Measurements from ENCODE around the gene CSNK1G1. TPM values are rescaled to one million over a fixed set of nuclear protein-coding genes. Genes with fewer than 3 reads are reported as not detected.
"Not testable (repeated sequence)": the region's sequence is repeated elsewhere in the genome, so short reads cannot be mapped to it uniquely, and the experiment has no call there.

Gene CSNK1G1
- polyA plus RNA-seq, 4 donors, result 2.5 to 12.3 (median 4.0) TPM

- Histone ChIP-seq H3K9me3 (ENCODE audit: control insufficient read depth in 2 of 2, insufficient read depth in 1 of 2, low read depth in 1 of 2, low read length in 1 of 2) (peaks cover 0 to 2% of the 10 kb centered on the region in 2 donors), H3K27me3 (ENCODE audit: control insufficient read depth in 3 of 3, insufficient read depth in 3 of 3, low read length in 3 of 3) (no peaks in the 10 kb centered on the region), H3K4me1 (ENCODE audit: control insufficient read depth in 3 of 3, insufficient read depth in 2 of 3, low read depth in 1 of 3, low read length in 2 of 3) (peaks cover 2 to 8% (median 4%) of the 10 kb centered on the region in 3 donors), H3K36me3 (ENCODE audit: control insufficient read depth in 3 of 3, insufficient read depth in 2 of 3, low read depth in 1 of 3, low read length in 3 of 3) (peaks cover 0 to 9% (median 0%) of the 10 kb centered on the region in 3 donors), H3K4me3 (ENCODE audit: low read depth in 1 of 3, low read length in 3 of 3) (no peak overlapping the region), H3K27ac (ENCODE audit: low read depth in 1 of 3, low read length in 2 of 3) (no peak overlapping the region)
- DNase-seq, result no peak
- 95 to 98% (median 97%) methylated on average over 7 of the region's 7 CpGs for WGBS, 3 donors
- no peak for FAIRE-seq
Measured at GRCh38 chr15:64386291-64386690, 30.3 kb upstream of the CSNK1G1 start.

- H3K36me3 ChIP-seq (ENCODE audit: control insufficient read depth in 3 of 3, insufficient read depth in 2 of 3, low read depth in 1 of 3, low read length in 3 of 3), result no peaks in the 10 kb centered on the region
Measured at GRCh38 chr15:64383760-64384159, 27.8 kb upstream of the CSNK1G1 start.

GRCh38 chr15:64381000-64381751 is 25.2 kb upstream of the CSNK1G1 start, which contains the start of gene PCLAF:
PCLAF (minus strand) TSS chr15:64381441; CDS start chr15:64381371, 70 bp downstream.
- no peaks in the 10 kb centered on the region for H3K9me3 ChIP-seq (ENCODE audit: control insufficient read depth in 2 of 2, insufficient read depth in 1 of 2, low read depth in 1 of 2, low read length in 1 of 2)
- H3K4me3 ChIP-seq (ENCODE audit: low read depth in 1 of 3, low read length in 3 of 3), result peak within 1 kb of the TSS; percentile 54 to 71 (median 58)
- DNase-seq (peak; percentile 93 to 96), FAIRE-seq (no peak)
- peaks cover 0 to 4% (median 0%) of the 10 kb centered on the region in 3 donors for H3K36me3 ChIP-seq (ENCODE audit: control insufficient read depth in 3 of 3, insufficient read depth in 2 of 3, low read depth in 1 of 3, low read length in 3 of 3)
- peaks cover 0 to 2% (median 0%) of the 10 kb centered on the region in 3 donors for H3K4me1 ChIP-seq (ENCODE audit: control insufficient read depth in 3 of 3, insufficient read depth in 2 of 3, low read depth in 1 of 3, low read length in 2 of 3)
- 0 to 1% (median 1%) methylated on average over 37 to 38 of the region's 38 CpGs for WGBS, 3 donors
- no peaks in the 10 kb centered on the region for H3K27me3 ChIP-seq (ENCODE audit: control insufficient read depth in 3 of 3, insufficient read depth in 3 of 3, low read length in 3 of 3)
- no peak within 1 kb of the TSS for H3K27ac ChIP-seq (ENCODE audit: low read depth in 1 of 3, low read length in 2 of 3)

More at GRCh38 chr15:64383760-64384159, 27.8 kb upstream of the CSNK1G1 start:
- no peak overlapping the region for H3K4me3 ChIP-seq (ENCODE audit: low read depth in 1 of 3, low read length in 3 of 3)
- WGBS, 3 donors, result 70 to 90% (median 81%) methylated on average over 2 of the region's 2 CpGs
- no peaks in the 10 kb centered on the region for H3K9me3 ChIP-seq (ENCODE audit: control insufficient read depth in 2 of 2, insufficient read depth in 1 of 2, low read depth in 1 of 2, low read length in 1 of 2)
- H3K4me1 ChIP-seq (ENCODE audit: control insufficient read depth in 3 of 3, insufficient read depth in 2 of 3, low read depth in 1 of 3, low read length in 2 of 3), result peaks cover 2 to 4% (median 4%) of the 10 kb centered on the region in 3 donors
- no peaks in the 10 kb centered on the region for H3K27me3 ChIP-seq (ENCODE audit: control insufficient read depth in 3 of 3, insufficient read depth in 3 of 3, low read length in 3 of 3)
- H3K27ac ChIP-seq (ENCODE audit: low read depth in 1 of 3, low read length in 2 of 3), result no peak overlapping the region
- DNase-seq, result no peak
- no peak for FAIRE-seq

- H3K4me3 ChIP-seq (ENCODE audit: low read depth in 1 of 3, low read length in 3 of 3), result peak overlapping the region in 2 of 3 donors; percentile 54 to 58
- H3K27me3 ChIP-seq (ENCODE audit: control insufficient read depth in 3 of 3, insufficient read depth in 3 of 3, low read length in 3 of 3); DNase-seq; H3K27ac ChIP-seq (ENCODE audit: low read depth in 1 of 3, low read length in 2 of 3); H3K4me1 ChIP-seq (ENCODE audit: control insufficient read depth in 3 of 3, insufficient read depth in 2 of 3, low read depth in 1 of 3, low read length in 2 of 3); FAIRE-seq; H3K36me3 ChIP-seq (ENCODE audit: control insufficient read depth in 3 of 3, insufficient read depth in 2 of 3, low read depth in 1 of 3, low read length in 3 of 3); H3K9me3 ChIP-seq (ENCODE audit: control insufficient read depth in 2 of 2, insufficient read depth in 1 of 2, low read depth in 1 of 2, low read length in 1 of 2): not testable (repeated sequence)
- WGBS, 3 donors, result 49 to 51% (median 51%) methylated on average over 11 of the region's 11 CpGs
Measured at GRCh38 chr15:64380130-64380870, 24.3 kb upstream of the CSNK1G1 start.

GRCh38 chr15:64379216-64379960 is 23.4 kb upstream of the CSNK1G1 start:
- 62 to 68% (median 66%) methylated on average over 9 of the region's 9 CpGs for WGBS, 3 donors
- Histone ChIP-seq H3K27me3 (ENCODE audit: control insufficient read depth in 3 of 3, insufficient read depth in 3 of 3, low read length in 3 of 3) (no peaks in the 10 kb centered on the region), H3K4me3 (ENCODE audit: low read depth in 1 of 3, low read length in 3 of 3) (no peak overlapping the region), H3K27ac (ENCODE audit: low read depth in 1 of 3, low read length in 2 of 3) (no peak overlapping the region), H3K4me1 (ENCODE audit: control insufficient read depth in 3 of 3, insufficient read depth in 2 of 3, low read depth in 1 of 3, low read length in 2 of 3) (peaks cover 0 to 2% (median 0%) of the 10 kb centered on the region in 3 donors), H3K36me3 (ENCODE audit: control insufficient read depth in 3 of 3, insufficient read depth in 2 of 3, low read depth in 1 of 3, low read length in 3 of 3) (peaks cover 0 to 10% (median 0%) of the 10 kb centered on the region in 3 donors), H3K9me3 (ENCODE audit: control insufficient read depth in 2 of 2, insufficient read depth in 1 of 2, low read depth in 1 of 2, low read length in 1 of 2) (no peaks in the 10 kb centered on the region)
- DNase-seq (no peak), FAIRE-seq (no peak)

GRCh38 chr15:64373360-64373759 is 17.4 kb upstream of the CSNK1G1 start:
- DNase-seq (no peak), FAIRE-seq (no peak)
- Histone ChIP-seq H3K4me1 (ENCODE audit: control insufficient read depth in 3 of 3, insufficient read depth in 2 of 3, low read depth in 1 of 3, low read length in 2 of 3) (no peaks in the 10 kb centered on the region), H3K36me3 (ENCODE audit: control insufficient read depth in 3 of 3, insufficient read depth in 2 of 3, low read depth in 1 of 3, low read length in 3 of 3) (peaks cover 0 to 22% (median 0%) of the 10 kb centered on the region in 3 donors), H3K27ac (ENCODE audit: low read depth in 1 of 3, low read length in 2 of 3) (no peak overlapping the region), H3K27me3 (ENCODE audit: control insufficient read depth in 3 of 3, insufficient read depth in 3 of 3, low read length in 3 of 3) (no peaks in the 10 kb centered on the region), H3K4me3 (ENCODE audit: low read depth in 1 of 3, low read length in 3 of 3) (no peak overlapping the region), H3K9me3 (ENCODE audit: control insufficient read depth in 2 of 2, insufficient read depth in 1 of 2, low read depth in 1 of 2, low read length in 1 of 2) (no peaks in the 10 kb centered on the region)
- WGBS, 3 donors, result 89 to 97% (median 94%) methylated on average over 8 of the region's 8 CpGs

GRCh38 chr15:64371383-64371782 is 15.4 kb upstream of the CSNK1G1 start:
- peaks cover 0 to 23% (median 0%) of the 10 kb centered on the region in 3 donors for H3K36me3 ChIP-seq (ENCODE audit: control insufficient read depth in 3 of 3, insufficient read depth in 2 of 3, low read depth in 1 of 3, low read length in 3 of 3)
- not testable (repeated sequence) for H3K27ac ChIP-seq (ENCODE audit: low read depth in 1 of 3, low read length in 2 of 3); H3K4me3 ChIP-seq (ENCODE audit: low read depth in 1 of 3, low read length in 3 of 3); FAIRE-seq; H3K27me3 ChIP-seq (ENCODE audit: control insufficient read depth in 3 of 3, insufficient read depth in 3 of 3, low read length in 3 of 3); H3K9me3 ChIP-seq (ENCODE audit: control insufficient read depth in 2 of 2, insufficient read depth in 1 of 2, low read depth in 1 of 2, low read length in 1 of 2); H3K4me1 ChIP-seq (ENCODE audit: control insufficient read depth in 3 of 3, insufficient read depth in 2 of 3, low read depth in 1 of 3, low read length in 2 of 3); DNase-seq
- WGBS, 3 donors, result 95 to 99% (median 99%) methylated on average over 8 of the region's 8 CpGs

GRCh38 chr15:64369078-64369607 is 13.2 kb upstream of the CSNK1G1 start:
- Histone ChIP-seq H3K4me3 (ENCODE audit: low read depth in 1 of 3, low read length in 3 of 3) (no peak overlapping the region), H3K9me3 (ENCODE audit: control insufficient read depth in 2 of 2, insufficient read depth in 1 of 2, low read depth in 1 of 2, low read length in 1 of 2) (no peaks in the 10 kb centered on the region), H3K27ac (ENCODE audit: low read depth in 1 of 3, low read length in 2 of 3) (no peak overlapping the region), H3K36me3 (ENCODE audit: control insufficient read depth in 3 of 3, insufficient read depth in 2 of 3, low read depth in 1 of 3, low read length in 3 of 3) (peaks cover 0 to 15% (median 0%) of the 10 kb centered on the region in 3 donors), H3K4me1 (ENCODE audit: control insufficient read depth in 3 of 3, insufficient read depth in 2 of 3, low read depth in 1 of 3, low read length in 2 of 3) (no peaks in the 10 kb centered on the region), H3K27me3 (ENCODE audit: control insufficient read depth in 3 of 3, insufficient read depth in 3 of 3, low read length in 3 of 3) (no peaks in the 10 kb centered on the region)
- FAIRE-seq (no peak), DNase-seq (no peak)
- 67 to 80% (median 75%) methylated on average over 2 of the region's 2 CpGs for WGBS, 3 donors

Data from small intestine (tissue), 7 donors.